IMR-90 (cell line): ENCODE data around the gene CIITA. TPM values are rescaled to one million over a fixed set of nuclear protein-coding genes. Genes with fewer than 3 reads are reported as not detected.

ENCODE experiments used
- ATAC-seq: fragments of 200-7000 bp; cut with Tn5 transposase; 2 replicates; pipeline ENCODE4 v1.9.1; 2020; ENCODE audit warnings: low read depth, mild to moderate bottlenecking, moderate library complexity
- BruUV-seq: library from RNA; stranded (reverse); fragments of 400-500 nt; replicated peaks from 2 replicates; lab custom pipeline; 2021; lab: Mats Ljungman, UMichigan
- CTCF ChIA-PET: fragments of 300-600 bp; formaldehyde crosslinking; extraction: SDS; loops from one replicate; lab custom pipeline; 2021; ENCODE audit warnings: antibody characterized with exemption; lab: Yijun Ruan, JAX
- POLR2A ChIA-PET: fragments of 300-600 bp; sonication (Branson Sonifier 250); formaldehyde crosslinking; loops from one replicate; lab custom pipeline; 2022; ENCODE audit warnings: antibody characterized with exemption; ENCODE audit not compliant: unreplicated experiment; lab: Charles Lee
- DNase-seq: peaks from one replicate; pipeline ENCODE4 v3.0.0; 2013
- H2AFZ ChIP-seq: replicated peaks from 2 replicates; pipeline ENCODE3; 2013; ENCODE audit warnings: low read length, mild to moderate bottlenecking; ENCODE audit not compliant: poor library complexity
- H2AK5ac ChIP-seq: 2 replicates; pipeline ENCODE4 v1.6.1; 2013; ENCODE audit warnings: low read depth, low read length, inconsistent platforms
- H2AK9ac ChIP-seq: replicated peaks from 2 replicates; pipeline ENCODE3; 2013; ENCODE audit warnings: mild to moderate bottlenecking, low read depth, low read length, moderate library complexity; ENCODE audit not compliant: poor library complexity
- H2BK120ac ChIP-seq: 2 replicates; pipeline ENCODE4 v1.6.1; 2013; ENCODE audit warnings: low read depth, low read length, inconsistent platforms
- H2BK15ac ChIP-seq: 3 replicates; pipeline ENCODE4 v1.6.1; 2013; ENCODE audit warnings: low read depth, low read length, inconsistent platforms
- H2BK20ac ChIP-seq: 2 replicates; pipeline ENCODE4 v1.6.1; 2013; ENCODE audit warnings: low read depth, mild to moderate bottlenecking, inconsistent platforms, low read length, moderate library complexity
- H2BK5ac ChIP-seq: 2 replicates; pipeline ENCODE4 v1.6.1; 2013; ENCODE audit warnings: mild to moderate bottlenecking, low read depth, low read length, inconsistent platforms; ENCODE audit not compliant: poor library complexity, severe bottlenecking
- H3K14ac ChIP-seq: replicated peaks from 2 replicates; pipeline ENCODE4 v1.6.1; 2013; ENCODE audit warnings: low read depth, low read length, inconsistent platforms
- H3K18ac ChIP-seq: 2 replicates; pipeline ENCODE4 v1.6.1; 2013; ENCODE audit warnings: low read depth, low read length, control low read depth
- H3K23ac ChIP-seq: 2 replicates; pipeline ENCODE4 v1.6.1; 2013; ENCODE audit warnings: low read depth, low read length, inconsistent platforms
- H3K27ac ChIP-seq: 2 replicates; pipeline ENCODE4 v1.5.1; 2013; ENCODE audit warnings: mild to moderate bottlenecking, control low read depth, low read length; ENCODE audit not compliant: insufficient read depth
- H3K27me3 ChIP-seq: 2 replicates; pipeline ENCODE4 v1.6.1; 2013; ENCODE audit warnings: low read length; ENCODE audit not compliant: control insufficient read depth, insufficient read depth
- H3K36me3 ChIP-seq: 2 replicates; pipeline ENCODE4 v1.6.1; 2013; ENCODE audit warnings: low read length, mixed read lengths; ENCODE audit not compliant: control insufficient read depth, insufficient read depth
- H3K4ac ChIP-seq: 2 replicates; pipeline ENCODE4 v1.6.1; 2013; ENCODE audit warnings: low read depth, low read length, inconsistent platforms
- H3K4me1 ChIP-seq: 2 replicates; pipeline ENCODE4 v1.6.1; 2013; ENCODE audit warnings: low read length, mixed read lengths; ENCODE audit not compliant: control insufficient read depth, insufficient read depth
- H3K4me2 ChIP-seq: 2 replicates; pipeline ENCODE4 v1.6.1; 2013; ENCODE audit warnings: low read depth, mild to moderate bottlenecking, control low read depth, low read length, moderate library complexity
- H3K4me3 ChIP-seq: 2 replicates; pipeline ENCODE4 v1.5.1; 2013; ENCODE audit warnings: low read depth, mild to moderate bottlenecking, control low read depth, low read length, moderate library complexity; ENCODE audit not compliant: insufficient read depth
- H3K56ac ChIP-seq: 2 replicates; pipeline ENCODE4 v1.6.1; 2013; ENCODE audit warnings: low read length, inconsistent platforms; ENCODE audit not compliant: insufficient read depth; ENCODE audit errors: extremely low read depth
- H3K79me1 ChIP-seq, 2 experiments: 2 replicates each; pipeline ENCODE4 v1.6.1; 2013; ENCODE audit warnings: low read length in 2 of 2, inconsistent platforms in 1 of 2, low read depth in 1 of 2
- H3K9ac ChIP-seq: 2 replicates; pipeline ENCODE4 v1.6.1; 2013; ENCODE audit warnings: low read depth, low read length, control low read depth
- H3K9me1 ChIP-seq: 2 replicates; pipeline ENCODE4 v1.6.1; 2013; ENCODE audit warnings: low read length, inconsistent platforms; ENCODE audit not compliant: insufficient read depth
- H3K9me3 ChIP-seq: 2 replicates; pipeline ENCODE4 v1.6.1; 2013; ENCODE audit warnings: low read length; ENCODE audit not compliant: control insufficient read depth, insufficient read depth
- H4K20me1 ChIP-seq: 2 replicates; pipeline ENCODE4 v1.6.1; 2013; ENCODE audit warnings: low read length, inconsistent platforms; ENCODE audit not compliant: insufficient read depth
- H4K5ac ChIP-seq: 2 replicates; pipeline ENCODE4 v1.6.1; 2013; ENCODE audit warnings: mild to moderate bottlenecking, low read depth, low read length, control low read depth
- H4K8ac ChIP-seq, 2 experiments: 2 replicates each; pipeline ENCODE4 v1.6.1; 2013; ENCODE audit warnings: low read depth in 2 of 2, low read length in 2 of 2, control low read depth in 1 of 2, inconsistent platforms in 1 of 2
- H4K91ac ChIP-seq: 2 replicates; pipeline ENCODE4 v1.6.1; 2013; ENCODE audit warnings: low read depth, low read length, inconsistent platforms; ENCODE audit not compliant: insufficient read depth
- BHLHE40 ChIP-seq: fragments of 150-350 bp; IDR thresholded peaks from 2 replicates; pipeline ENCODE4 v1.6.1; 2016; ENCODE audit warnings: mild to moderate bottlenecking, low read depth, low read length
- CEBPB ChIP-seq: IDR thresholded peaks from 2 replicates; pipeline ENCODE4 v1.6.1; 2012; ENCODE audit warnings: low read depth, low read length, improper control_type of control experiment
- CHD1 ChIP-seq: IDR thresholded peaks from 2 replicates; pipeline ENCODE4 v1.6.1; 2012; ENCODE audit warnings: low read depth, low read length, improper control_type of control experiment
- ELK1 ChIP-seq: fragments of 150-350 bp; IDR thresholded peaks from 2 replicates; pipeline ENCODE4 v1.6.1; 2016; ENCODE audit warnings: low read depth, mild to moderate bottlenecking, low read length, moderate library complexity, borderline replicate concordance
- FOS ChIP-seq: fragments of 150-350 bp; IDR thresholded peaks from 2 replicates; pipeline ENCODE4 v1.6.1; 2016; ENCODE audit warnings: low read depth, low read length
- MAFK ChIP-seq: IDR thresholded peaks from 2 replicates; pipeline ENCODE4 v1.6.1; 2012; ENCODE audit warnings: low read depth, low read length, improper control_type of control experiment
- MAZ ChIP-seq: IDR thresholded peaks from 2 replicates; pipeline ENCODE4 v1.6.1; 2012; ENCODE audit warnings: low read depth, mild to moderate bottlenecking, low read length, improper control_type of control experiment, moderate library complexity, borderline replicate concordance
- MXI1 ChIP-seq: IDR thresholded peaks from 2 replicates; pipeline ENCODE4 v1.6.1; 2012; ENCODE audit warnings: low read depth, mild to moderate bottlenecking, low read length, moderate library complexity, borderline replicate concordance
- NFE2L2 ChIP-seq: fragments of 150-350 bp; IDR thresholded peaks from 2 replicates; pipeline ENCODE4 v1.6.1; 2016; ENCODE audit warnings: low read depth, mild to moderate bottlenecking, low read length
- POLR2A ChIP-seq: IDR thresholded peaks from 2 replicates; pipeline ENCODE4 v1.6.1; 2012; ENCODE audit warnings: mild to moderate bottlenecking, low read depth, low read length
- RAD21 ChIP-seq: IDR thresholded peaks from 2 replicates; pipeline ENCODE4 v1.6.1; 2012; ENCODE audit warnings: low read length, improper control_type of control experiment
- RCOR1 ChIP-seq: IDR thresholded peaks from 2 replicates; pipeline ENCODE4 v1.6.1; 2012; ENCODE audit warnings: mild to moderate bottlenecking, low read length, improper control_type of control experiment; ENCODE audit not compliant: insufficient replicate concordance
- RFX5 ChIP-seq: IDR thresholded peaks from 2 replicates; pipeline ENCODE4 v1.8.0; 2012; ENCODE audit warnings: low read depth, mild to moderate bottlenecking, low read length, moderate library complexity
- SMC3 ChIP-seq: fragments of 150-350 bp; IDR thresholded peaks from 2 replicates; pipeline ENCODE4 v1.6.1; 2016; ENCODE audit warnings: low read depth, mild to moderate bottlenecking, antibody characterized with exemption, low read length, moderate library complexity
- WGBS, 2 experiments: methylation state at CpG; one replicate each; pipeline versions ENCODE4 v1.1.5 to v1.1.7; 2013; ENCODE audit warnings: missing lambda C conversion rate in 2 of 2; ENCODE audit not compliant: insufficient read length in 1 of 2; ENCODE audit errors: extremely low coverage in 2 of 2; 5-methylcytosine and 5-hydroxymethylcytosine counted together
- dilution Hi-C: fragments of 300-500 bp; cut with HindIII; formaldehyde crosslinking; loops from one replicate; pipeline ENCODE4 v1.14.3; 2018; ENCODE audit warnings: low sequenced_read_pairs; ENCODE audit not compliant: unreplicated experiment
- in situ Hi-C: fragments of 300-500 bp; cut with MboI; formaldehyde crosslinking; loops from 3 replicates; pipeline ENCODE4 v1.14.3; 2019; ENCODE audit warnings: low sequenced_read_pairs, inconsistent platforms, mixed read lengths
- intact Hi-C: fragments of 100-400 bp; cut with micrococcal nuclease; formaldehyde crosslinking; loops from 2 replicates; pipeline ENCODE4 v1.10.0; 2022
- polyA plus RNA-seq, 3 experiments: library from polyadenylated mRNA; depleted of rRNA; stranded (reverse); fragments of >200 nt; gene quantifications; 2 replicates each; pipeline ENCODE4 v1.2.3, GENCODE V29; 2012; ENCODE audit warnings: low replicate concordance in 1 of 3
- total RNA-seq: library from RNA; depleted of rRNA; stranded (reverse); fragments of >200 nt; gene quantifications from 2 replicates; pipeline ENCODE4 v1.2.3, GENCODE V29; 2012
- TF ChIP-seq, protein P1 (sequence below): fragments of 150-350 bp; IDR thresholded peaks from 2 replicates; pipeline ENCODE4 v1.6.1; 2017; ENCODE audit warnings: mild to moderate bottlenecking, antibody characterized with exemption, low read length, low read depth

The CIITA gene
- total and polyA plus RNA-seq, 2 of the 4 experiments (the other 2 are of a cell fraction): 0.10 TPM; not detected in 1

DNA sequence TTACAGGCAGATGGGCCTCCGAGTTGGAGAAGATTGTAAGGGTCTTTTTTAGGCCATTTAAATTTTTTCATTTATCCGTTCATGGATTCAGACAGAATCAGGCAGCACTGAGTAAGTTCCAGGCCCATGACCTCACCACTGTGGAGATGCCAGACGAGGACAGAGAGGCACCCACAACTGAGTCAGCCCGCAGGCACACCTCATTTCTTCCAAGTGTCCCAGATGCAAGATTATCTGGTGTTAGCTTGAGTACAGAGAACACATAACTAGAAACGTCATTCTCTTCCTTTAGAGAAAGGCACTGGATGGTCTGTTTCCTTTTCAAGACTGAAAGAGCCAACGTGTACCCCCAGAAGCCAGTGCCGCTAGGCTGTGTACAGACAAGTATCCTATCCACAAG is 84.2 kb downstream of the CIITA start:
- Histone ChIP-seq H2BK5ac (peak overlapping the region; percentile 90), H3K14ac (peak overlapping the region; percentile 78), H3K4me2 (peak overlapping the region; percentile 73), H3K18ac (peak overlapping the region; percentile 84), H3K9me3 (no peaks in the 10 kb centered on the region), H2BK20ac (peak overlapping the region; percentile 80), H3K36me3 (peaks cover 12% of the 10 kb centered on the region), H4K91ac (peak overlapping the region; percentile 74), H3K23ac (peak overlapping the region; percentile 57; the same call in 1 of the 2 replicates), H4K5ac (peak overlapping the region; percentile 69), H3K56ac (peak overlapping the region; percentile 13; the same call in 1 of the 2 replicates), H3K4me1 (peaks cover 32% of the 10 kb centered on the region), H2AFZ (peak overlapping the region; percentile 3), H2AK5ac (peak overlapping the region; percentile 71), H2BK120ac (peak overlapping the region; percentile 84), H3K4ac (peak overlapping the region; percentile 86), H3K9me1 (peaks cover 21% of the 10 kb centered on the region), H3K9ac (peak overlapping the region; percentile 33; the same call in 1 of the 2 replicates), H3K27ac (peak overlapping the region; percentile 76), H4K20me1 (peaks cover 5% of the 10 kb centered on the region), H3K27me3 (no peaks in the 10 kb centered on the region), H3K79me1 (peaks cover 14 to 68% of the 10 kb centered on the region in 2 experiments), H2BK15ac (peak overlapping the region; percentile 68; the same call in 2 of the 3 replicates), H2AK9ac (peak overlapping the region; percentile 49), H4K8ac (peak overlapping the region in 1 of 2 experiments; percentile 76; a peak in 2 of 4 replicates), H3K4me3 (no peak overlapping the region)
- peak; percentile 95 for DNase-seq
- WGBS, 2 experiments: no CpG with 5 or more reads among the region's 7 CpGs
- no TSS peak for BruUV-seq
- intact Hi-C loops: loop anchor here (5.0 to 10.0 kb wide), 4 partner anchors 446 to 754 kb away; no protein-coding TSS in a partner anchor
- in situ Hi-C loops: loop anchor here (10.0 to 25.0 kb wide), 4 partner anchors 576 to 851 kb away; a partner anchor contains a TSS
- ChIA-PET POLR2A (interaction anchor here (0.6 kb wide), 1 partner anchor 118 kb away, joined by 6 read pairs; no protein-coding TSS in a partner anchor), CTCF (no interaction called here)
- ATAC-seq: peak; percentile 81
- dilution Hi-C loops: no loop called here
- peak; percentile 72; the same call in 1 of the 2 replicates for TF ChIP-seq BHLHE40
- peak; percentile 78 for TF ChIP-seq FOS
- TF ChIP-seq CHD1: no peak
- no peak for TF ChIP-seq RAD21
- peak; percentile 68; the same call in 1 of the 2 replicates for TF ChIP-seq POLR2A
- 0 out of 2 replicates have a peak, but pooled peaks have one; percentile 28 for TF ChIP-seq MXI1
- TF ChIP-seq MAZ: peak; percentile 43; the same call in 1 of the 2 replicates
- TF ChIP-seq SMC3: no peak
- no peak for TF ChIP-seq ELK1
- no peak for TF ChIP-seq NFE2L2
- TF ChIP-seq CEBPB: no peak
- TF ChIP-seq MAFK: 0 out of 2 replicates have a peak, but pooled peaks have one; percentile 5
- no peak for TF ChIP-seq RCOR1
- TF ChIP-seq RFX5: no peak
- TF ChIP-seq, protein P1, sequence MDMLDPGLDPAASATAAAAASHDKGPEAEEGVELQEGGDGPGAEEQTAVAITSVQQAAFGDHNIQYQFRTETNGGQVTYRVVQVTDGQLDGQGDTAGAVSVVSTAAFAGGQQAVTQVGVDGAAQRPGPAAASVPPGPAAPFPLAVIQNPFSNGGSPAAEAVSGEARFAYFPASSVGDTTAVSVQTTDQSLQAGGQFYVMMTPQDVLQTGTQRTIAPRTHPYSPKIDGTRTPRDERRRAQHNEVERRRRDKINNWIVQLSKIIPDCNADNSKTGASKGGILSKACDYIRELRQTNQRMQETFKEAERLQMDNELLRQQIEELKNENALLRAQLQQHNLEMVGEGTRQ: no peak
